HepG2 (cell line): ENCODE measurements around the gene PFDN2. TPM values are rescaled to one million over a fixed set of nuclear protein-coding genes. Genes with fewer than 3 reads are reported as not detected.
A peak's percentile ranks its signal among the peaks of the same experiment; 100 is the strongest.

Experiments used
- ATAC-seq: fragments of 200-7000 bp; cut with Tn5 transposase; 3 replicates; pipeline ENCODE4 v1.9.1; 2020; ENCODE audit warnings: mild to moderate bottlenecking, moderate library complexity
- BruUV-seq: library from RNA; stranded (reverse); fragments of 400-500 nt; replicated peaks from 2 replicates; lab custom pipeline; 2021; lab: Mats Ljungman, UMichigan
- CTCF ChIA-PET: fragments of 300-600 bp; formaldehyde crosslinking; extraction: SDS; loops from one replicate; lab custom pipeline; 2021; ENCODE audit warnings: low total read pairs, inconsistent platforms, low intra/inter-chr PET ratio; lab: Yijun Ruan, JAX
- POLR2A ChIA-PET: fragments of 350-600 bp; sonication (Branson Sonifier 250); formaldehyde crosslinking; loops from one replicate; lab custom pipeline; 2020; ENCODE audit warnings: antibody characterized with exemption, inconsistent platforms; lab: Yijun Ruan, JAX
- DNase-seq: peaks from one replicate; pipeline ENCODE4 v3.0.0-alpha.2; 2015; ENCODE audit warnings: low spot score
- FAIRE-seq: peaks from 3 replicates; lab custom pipeline; 2011; peaks lifted over from hg19 to GRCh38; lab: Jason Lieb, UNC
- H2AFZ ChIP-seq: one replicate; pipeline ENCODE4 v1.6.1; 2011; ENCODE audit warnings: low read length, inconsistent platforms
- H3K27ac ChIP-seq: fragments of 300-600 bp; 3 replicates; pipeline ENCODE4 v1.8.0; 2011; ENCODE audit warnings: mixed run types, mild to moderate bottlenecking, mixed read lengths, low read length, inconsistent platforms; ENCODE audit not compliant: insufficient read depth; ENCODE audit errors: extremely low read length
- H3K27me3 ChIP-seq, 2 experiments: fragments of 200-600 bp in 1 of 2; 2 replicates in 1 of 2; 3 replicates in 1 of 2; pipeline versions ENCODE4 v1.6.0 to v1.8.0; 2011; ENCODE audit warnings: low read length in 2 of 2, mild to moderate bottlenecking in 2 of 2, moderate library complexity in 2 of 2, inconsistent platforms in 1 of 2; ENCODE audit not compliant: insufficient read depth in 2 of 2, control insufficient read depth in 1 of 2
- H3K36me3 ChIP-seq, 2 experiments: fragments of 200-600 bp in 1 of 2; replicated peaks in 1 of 2; 2 replicates in 1 of 2; 3 replicates in 1 of 2; pipeline versions ENCODE4 v1.5.1 to v1.8.0; 2011; ENCODE audit warnings: low read length in 2 of 2, inconsistent platforms in 1 of 2; ENCODE audit not compliant: insufficient read depth in 2 of 2, control insufficient read depth in 1 of 2
- H3K4me1 ChIP-seq: 2 replicates; pipeline ENCODE4 v1.5.1; 2012; ENCODE audit warnings: low read length, inconsistent platforms; ENCODE audit not compliant: insufficient read depth
- H3K4me2 ChIP-seq: 2 replicates; pipeline ENCODE4 v1.6.0; 2011; ENCODE audit warnings: low read depth, low read length, inconsistent platforms
- H3K4me3 ChIP-seq, 3 experiments: fragments of 200-600 bp in 1 of 3; sonication (generic), shearing (Covaris generic) in 1 of 3; replicated peaks in 1 of 3; 2 replicates each; pipeline ENCODE4 v1.5.1; 2011 to 2016; ENCODE audit warnings: low read length in 3 of 3, inconsistent platforms in 2 of 3, low read depth in 2 of 3, mild to moderate bottlenecking in 2 of 3, control low read depth in 1 of 3, mixed read lengths in 1 of 3; ENCODE audit not compliant: insufficient read depth in 1 of 3
- H3K79me2 ChIP-seq: one replicate; pipeline ENCODE4 v1.6.1; 2011; ENCODE audit warnings: low read length, inconsistent platforms; ENCODE audit not compliant: insufficient read depth
- H3K9ac ChIP-seq: 2 replicates; pipeline ENCODE4 v1.6.0; 2011; ENCODE audit warnings: mild to moderate bottlenecking, low read depth, low read length, inconsistent platforms; ENCODE audit not compliant: insufficient read depth
- H3K9me3 ChIP-seq: 2 replicates; pipeline ENCODE4 v1.5.1; 2012; ENCODE audit warnings: mild to moderate bottlenecking, low read length
- H4K20me1 ChIP-seq: 2 replicates; pipeline ENCODE4 v1.6.0; 2011; ENCODE audit warnings: inconsistent platforms, mild to moderate bottlenecking, low read length, moderate library complexity; ENCODE audit not compliant: insufficient read depth
- NBN ChIP-seq: fragments of 450-650 bp; conservative IDR thresholded peaks from 2 replicates; pipeline ENCODE4 v1.6.1; 2017
- RBFOX2 ChIP-seq: fragments of 200-400 bp; formaldehyde crosslinking; IDR thresholded peaks from 2 replicates; pipeline ENCODE4 v1.6.1; 2017; ENCODE audit warnings: low read depth, mild to moderate bottlenecking, low read length
- ZNF816 ChIP-seq: sonication (generic); formaldehyde crosslinking; IDR thresholded peaks from 2 replicates; pipeline ENCODE4 v1.8.0; 2022; ENCODE audit warnings: missing genetic modification reagents, mild to moderate bottlenecking, borderline replicate concordance
- WGBS: methylation state at CpG from one replicate; pipeline ENCODE4 v1.1.6; 2017; ENCODE audit warnings: low lambda C conversion rate; 5-methylcytosine and 5-hydroxymethylcytosine counted together
- in situ Hi-C: cut with HindIII; loops from 2 replicates; pipeline ENCODE4 v1.10.0; 2017; ENCODE audit warnings: low pct_unique_long_range_greater_than_20kb; ENCODE audit not compliant: extremely low pct_ligation_motif_present
- intact Hi-C: fragments of 100-400 bp; cut with micrococcal nuclease; formaldehyde crosslinking; loops from one replicate; pipeline ENCODE4 v1.10.0; 2022; ENCODE audit not compliant: unreplicated experiment
- polyA plus RNA-seq, 8 experiments: library from polyadenylated mRNA; depleted of rRNA in 3 of 8; stranded (reverse) in 7 of 8; unstranded in 1 of 8; fragments of >200 nt; fragmentation: Illumina TruSeq in 4 of 8; extraction: Trizol in 4 of 8; gene quantifications; 2 replicates each; pipeline versions ENCODE4 v1.2.1 to v1.2.3, GENCODE V29; 2011 to 2016; ENCODE audit warnings: low read depth in 4 of 8, missing spikeins in 1 of 8, mixed read lengths in 1 of 8; ENCODE audit not compliant: insufficient read depth in 1 of 8
- total RNA-seq, 5 experiments: library from RNA; depleted of rRNA; stranded (reverse); fragments of >200 nt; fragmentation: Illumina TruSeq; extraction: Trizol; gene quantifications; 2 replicates each; pipeline ENCODE4 v1.2.3, GENCODE V29; 2016; ENCODE audit warnings: low read depth in 1 of 5

The PFDN2 gene
- total and polyA plus RNA-seq, 2 of the 13 experiments (the other 11 are each of a cell fraction or from before 2014, with no cell fraction given): 62.6 to 63.6 TPM

DNA sequence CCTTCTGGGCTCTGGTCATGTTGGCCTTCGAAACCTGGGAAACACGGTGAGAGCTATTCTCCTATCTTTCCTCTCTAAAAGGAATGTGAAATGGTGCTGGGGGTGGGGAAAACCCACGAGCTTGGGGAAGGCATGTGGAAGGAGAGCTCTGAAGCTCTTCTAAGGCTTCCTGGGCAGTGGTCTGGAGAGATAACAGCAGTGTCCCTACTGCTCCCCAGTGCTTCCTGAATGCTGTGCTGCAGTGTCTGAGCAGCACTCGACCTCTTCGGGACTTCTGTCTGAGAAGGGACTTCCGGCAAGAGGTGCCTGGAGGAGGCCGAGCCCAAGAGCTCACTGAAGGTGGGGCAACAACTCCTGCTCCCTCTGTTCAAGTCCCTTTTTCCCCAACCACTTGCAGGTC is 44.2 kb upstream of the PFDN2 start:
- peaks cover 38% of the 10 kb centered on the region for H3K4me1 ChIP-seq
- no peak overlapping the region for H3K4me3 ChIP-seq
- FAIRE-seq: no peak
- intact Hi-C loops (no loop called here), in situ Hi-C loops (no loop called here)
- TF ChIP-seq RBFOX2: 0 out of 2 replicates have a peak, but pooled peaks have one; percentile 9
- TF ChIP-seq ZNF816 (CRISPR knock-in tag): no peak
- no peaks in the 10 kb centered on the region for H4K20me1 ChIP-seq
- ChIA-PET CTCF (no interaction called here), POLR2A (no interaction called here)
- WGBS: 86% methylated on average over 7 of the region's 7 CpGs
- peaks cover 11 to 43% of the 10 kb centered on the region in 2 experiments; a peak in 4 of 5 replicates for H3K36me3 ChIP-seq
- no peak overlapping the region for H3K27ac ChIP-seq
- peaks cover 7% of the 10 kb centered on the region for H3K79me2 ChIP-seq
- no peak overlapping the region for H3K4me2 ChIP-seq
- no peak for ATAC-seq
- no TSS peak for BruUV-seq
- no peak overlapping the region for H3K9ac ChIP-seq
- no peaks in the 10 kb centered on the region; a peak in 1 of 5 replicates for H3K27me3 ChIP-seq
- no peak for DNase-seq
- no peaks in the 10 kb centered on the region for H3K9me3 ChIP-seq
- no peak overlapping the region for H2AFZ ChIP-seq

DNA sequence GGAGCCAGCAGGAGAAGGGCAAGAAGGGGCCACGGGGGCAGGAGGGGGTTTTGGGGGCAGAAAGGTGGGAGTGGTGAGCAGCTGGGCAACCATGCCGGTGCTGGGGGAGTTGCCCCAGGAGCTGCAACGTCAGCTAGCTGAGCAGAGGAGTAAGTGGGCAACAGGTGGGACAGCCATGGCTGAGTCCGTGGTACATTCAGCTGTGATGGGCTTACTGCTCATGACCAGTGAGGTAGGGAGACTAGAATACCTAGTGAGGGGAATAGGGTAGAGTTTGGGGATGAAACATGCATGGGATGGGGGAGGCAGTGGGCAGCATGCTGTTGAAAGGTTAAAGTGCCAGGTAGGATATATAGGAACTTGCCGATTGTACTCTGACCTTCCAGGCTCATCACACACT is 43.8 kb upstream of the PFDN2 start:
- TF ChIP-seq NBN: no peak
- TF ChIP-seq, all 625 proteins: peak for 0
- BruUV-seq: no TSS peak
- Histone ChIP-seq H3K27ac (no peak overlapping the region), H3K4me3 (no peak overlapping the region), H3K79me2 (peaks cover 7% of the 10 kb centered on the region), H3K27me3 (no peaks in the 10 kb centered on the region; a peak in 1 of 5 replicates), H3K4me2 (no peak overlapping the region), H3K36me3 (peaks cover 11 to 43% of the 10 kb centered on the region in 2 experiments; a peak in 4 of 5 replicates), H2AFZ (no peak overlapping the region), H3K9ac (no peak overlapping the region), H3K4me1 (peaks cover 35% of the 10 kb centered on the region), H4K20me1 (no peaks in the 10 kb centered on the region), H3K9me3 (no peaks in the 10 kb centered on the region)
- DNase-seq (no peak), ATAC-seq (no peak), FAIRE-seq (no peak)
- intact Hi-C loops: no loop called here
- in situ Hi-C loops: no loop called here
- POLR2A ChIA-PET: no interaction called here
- CTCF ChIA-PET: no interaction called here
- WGBS: 94% methylated on average over 5 of the region's 5 CpGs
